ENCODE data around the gene IFNAR1.

- TF ChIP-seq CTCF (IDR thresholded peaks at IDR 0.05; ENCODE audit: insufficient read depth, low read length, poor library complexity, severe bottlenecking) (no peak), EZH2phosphoT487 (conservative IDR thresholded peaks at IDR 0.05; ENCODE audit: low read length) (no peak)
Observed at GRCh38 chr21:33324291-33325221, at the start of gene IFNAR1.
